Nucleus accumbens (tissue), 56 donors: ENCODE results near the gene ABHD16A.
"Not testable (repeated sequence)": the region's sequence is repeated elsewhere in the genome, so short reads cannot be mapped to it uniquely, and the experiment has no call there.

Experiments used
- DNase-seq, 56 donors: peaks; one replicate each; lab custom pipeline; 2025; lab: John Stamatoyannopoulos, UW

Gene ABHD16A

GRCh38 chr6:31717499-31718222 is 14.5 kb upstream of the ABHD16A start:
- DNase-seq: peak in 7 of 56 donors; percentile 9 to 35 (median 15)

- DNase-seq: no peak
Observed at GRCh38 chr6:31715022-31715958, 12.2 kb upstream of the ABHD16A start, which contains the start of gene LY6G6D. Gene LY6G6D, plus strand, starts transcription at chr6:31715348. Its CDS starts 8 bp downstream, at chr6:31715356.

GRCh38 chr6:31713991-31714684 is 11.0 kb upstream of the ABHD16A start:
- DNase-seq: no peak

- DNase-seq: no peak
Observed at GRCh38 chr6:31713465-31713864, 10.3 kb upstream of the ABHD16A start.

- DNase-seq: no peak
Observed at GRCh38 chr6:31712296-31712695, 9.2 kb upstream of the ABHD16A start.

GRCh38 chr6:31711233-31711632 is 8.1 kb upstream of the ABHD16A start:
- DNase-seq: no peak

- no peak for DNase-seq
Observed at GRCh38 chr6:31710523-31711219, 7.5 kb upstream of the ABHD16A start.

- not testable (repeated sequence) for DNase-seq
Observed at GRCh38 chr6:31709157-31709556, 6.0 kb upstream of the ABHD16A start.

- no peak for DNase-seq
Observed at GRCh38 chr6:31708224-31708623, 5.1 kb upstream of the ABHD16A start.

GRCh38 chr6:31707701-31708100 is 4.6 kb upstream of the ABHD16A start:
- no peak for DNase-seq

- DNase-seq: no peak
Observed at GRCh38 chr6:31706599-31706998, 3.5 kb upstream of the ABHD16A start, which contains the start of gene LY6G6F. Gene LY6G6F, plus strand, starts transcription at chr6:31706866. Its CDS starts 41 bp downstream, at chr6:31706907.

- DNase-seq: no peak
Observed at GRCh38 chr6:31705931-31706330, 2.8 kb upstream of the ABHD16A start.

GRCh38 chr6:31702405-31702818 is 712 bp downstream of the ABHD16A start:
- peak in 1 of 56 donors; percentile 62 for DNase-seq

- DNase-seq: no peak
Observed at GRCh38 chr6:31701666-31702404, 1.3 kb downstream of the ABHD16A start.

- DNase-seq: no peak
Observed at GRCh38 chr6:31700740-31701401, 2.3 kb downstream of the ABHD16A start.

- no peak for DNase-seq
Observed at GRCh38 chr6:31697555-31697954, 5.6 kb downstream of the ABHD16A start.

GRCh38 chr6:31693535-31693934 is 9.6 kb downstream of the ABHD16A start:
- no peak for DNase-seq

- no peak for DNase-seq
Observed at GRCh38 chr6:31692886-31693285, 10.2 kb downstream of the ABHD16A start.

- peak in 1 of 56 donors; percentile 6 for DNase-seq
Observed at GRCh38 chr6:31692353-31692752, 10.8 kb downstream of the ABHD16A start.
